GM21423 (cell line): ENCODE measurements around the gene SENP5.

Experiments used
- ATAC-seq: cut with Tn5 transposase; IDR thresholded peaks from one replicate; pipeline ENCODE4 v1.9.1; 2021; ENCODE audit warnings: mild to moderate bottlenecking, moderate library complexity; ENCODE audit not compliant: unreplicated experiment

Gene SENP5

DNA sequence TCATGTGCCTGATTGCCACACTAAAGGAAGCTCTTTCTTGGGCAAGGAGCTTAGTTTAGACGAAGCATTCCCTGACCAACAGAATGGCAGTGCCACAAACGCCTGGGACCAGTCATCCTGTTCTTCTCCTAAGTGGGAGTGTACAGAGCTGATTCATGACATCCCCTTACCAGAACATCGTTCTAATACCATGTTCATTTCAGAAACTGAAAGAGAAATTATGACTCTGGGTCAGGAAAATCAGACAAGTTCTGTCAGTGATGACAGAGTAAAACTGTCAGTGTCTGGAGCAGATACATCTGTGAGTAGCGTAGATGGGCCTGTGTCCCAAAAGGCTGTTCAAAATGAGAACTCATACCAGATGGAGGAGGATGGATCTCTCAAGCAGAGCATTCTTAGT is 18.4 kb downstream of the SENP5 start:
- ATAC-seq, result no peak

DNA sequence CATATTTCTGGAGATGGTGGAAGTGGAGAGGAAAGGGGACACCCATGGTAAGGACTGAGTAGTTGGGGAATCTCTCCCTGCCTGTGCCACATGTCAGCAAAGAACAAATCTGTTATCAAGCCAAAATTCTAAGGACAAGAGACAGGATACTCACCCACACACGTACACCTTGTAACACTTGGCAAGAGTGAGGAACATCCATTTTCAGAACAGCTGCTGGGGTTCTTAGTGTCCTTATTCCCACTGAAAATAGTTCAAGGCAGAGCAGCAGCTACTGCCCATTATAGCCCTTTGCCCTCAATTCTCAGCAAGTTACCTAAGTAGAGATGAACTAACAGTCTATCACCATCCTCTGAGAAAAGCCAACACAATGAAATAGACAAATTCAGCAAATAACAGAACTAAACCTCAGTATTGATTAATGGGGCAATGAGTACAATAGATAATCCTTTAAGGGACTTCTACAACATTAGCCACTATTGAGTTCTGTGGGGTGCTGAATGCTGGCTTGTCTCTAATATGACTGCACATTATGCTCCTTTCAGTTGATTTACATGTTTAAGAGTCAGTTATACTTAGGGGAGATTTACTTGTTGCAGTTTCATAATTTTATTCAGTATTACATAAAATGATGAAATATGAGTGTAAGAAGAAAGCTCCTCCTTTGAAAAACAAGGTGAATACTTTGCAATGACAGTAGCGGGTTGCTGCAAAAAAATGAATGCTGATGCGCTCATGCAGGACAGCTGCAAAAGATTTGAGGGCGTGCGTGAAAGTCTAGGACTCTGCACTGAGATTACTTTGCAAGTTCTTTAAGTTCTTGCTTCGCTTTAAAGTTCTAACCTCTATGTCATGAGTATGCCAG is 22.4 kb downstream of the SENP5 start:
- ATAC-seq, result no peak

DNA sequence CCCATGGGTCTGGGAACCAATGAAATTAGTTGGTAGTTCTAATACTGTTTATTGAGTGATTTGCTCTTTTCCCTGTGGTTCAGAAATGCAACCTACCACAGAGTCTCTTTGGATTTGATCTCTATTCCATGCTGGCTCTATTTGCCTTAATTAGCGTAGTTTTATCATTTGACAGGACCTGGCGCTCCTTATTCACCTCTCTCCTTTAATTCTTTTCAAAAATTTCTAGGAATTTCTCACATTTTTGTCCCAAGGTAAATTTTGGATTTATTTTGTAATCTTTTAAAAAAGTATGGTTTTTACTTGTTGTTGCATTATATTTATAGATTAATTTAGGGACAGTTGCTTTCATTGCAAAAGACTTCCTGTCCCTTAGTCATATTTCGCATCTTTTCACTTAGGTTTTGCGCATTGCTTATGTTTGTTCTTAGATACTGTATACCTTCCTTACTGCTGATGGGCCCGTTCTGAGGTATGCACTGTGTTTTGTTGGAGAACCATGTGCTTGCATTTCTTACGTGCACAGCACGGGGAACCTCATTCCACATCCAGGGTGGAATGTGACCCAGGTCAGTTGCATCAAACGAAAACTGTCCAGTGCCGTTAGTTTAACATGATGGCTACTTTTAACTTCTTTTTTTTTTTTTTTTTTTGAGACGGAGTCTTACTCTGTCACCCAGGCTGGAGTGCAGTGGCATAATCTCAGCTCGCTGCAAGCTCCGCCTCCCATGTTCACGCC is 27.0 kb downstream of the SENP5 start:
- no peak for ATAC-seq

- ATAC-seq, result no peak
These were observed 28.5 kb downstream of the SENP5 start for GRCh38 chr3:196896229-196896628.

- ATAC-seq, result no peak
These were observed 34.0 kb downstream of the SENP5 start for GRCh38 chr3:196901768-196902167.

- ATAC-seq, result no peak
These were observed 34.6 kb downstream of the SENP5 start for GRCh38 chr3:196902296-196902695.

DNA sequence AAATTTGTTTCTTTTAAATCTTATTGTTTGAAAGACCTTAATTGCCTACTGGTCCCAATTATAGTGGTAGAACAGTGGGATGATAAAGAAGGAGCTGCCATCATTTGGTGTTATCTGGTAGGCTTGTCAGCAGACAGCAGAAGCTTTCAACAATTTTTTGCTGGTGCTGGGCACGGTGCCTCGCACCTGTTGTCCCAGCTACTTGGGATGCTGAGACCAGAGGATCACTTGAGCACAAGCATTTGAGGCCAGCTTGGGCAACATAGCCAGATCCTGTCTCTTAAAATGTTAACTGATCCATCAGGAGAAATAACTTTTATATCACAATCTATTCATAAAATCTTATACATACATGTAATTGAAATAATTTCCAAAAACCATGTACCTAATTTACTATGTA is 36.0 kb downstream of the SENP5 start:
- no peak for ATAC-seq

DNA sequence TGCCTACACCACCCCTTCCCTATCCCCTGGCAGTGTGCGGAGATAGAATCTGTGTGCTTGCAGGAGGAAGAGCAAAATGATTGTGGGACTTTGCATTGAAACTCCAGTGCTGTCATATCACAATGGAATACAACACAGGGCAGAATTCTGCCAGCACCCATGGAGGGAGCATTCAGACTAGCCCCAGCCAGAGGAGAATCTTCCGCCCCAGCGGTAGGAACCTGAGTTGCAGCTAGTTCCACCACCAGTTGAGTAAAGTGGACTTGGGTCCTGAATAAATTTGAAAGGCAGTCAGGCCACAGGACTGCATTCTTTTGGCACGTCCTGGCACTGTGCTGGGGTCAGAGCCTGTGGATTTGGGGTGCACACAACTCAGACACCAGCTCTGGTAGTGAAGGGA is 47.1 kb downstream of the SENP5 start:
- no peak for ATAC-seq

- no peak for ATAC-seq
These were observed 47.7 kb downstream of the SENP5 start for GRCh38 chr3:196915375-196915774.

GRCh38 chr3:196916221-196916620 is 48.5 kb downstream of the SENP5 start:
- no peak for ATAC-seq

GRCh38 chr3:196916995-196917394 is 49.3 kb downstream of the SENP5 start:
- ATAC-seq, result no peak

DNA sequence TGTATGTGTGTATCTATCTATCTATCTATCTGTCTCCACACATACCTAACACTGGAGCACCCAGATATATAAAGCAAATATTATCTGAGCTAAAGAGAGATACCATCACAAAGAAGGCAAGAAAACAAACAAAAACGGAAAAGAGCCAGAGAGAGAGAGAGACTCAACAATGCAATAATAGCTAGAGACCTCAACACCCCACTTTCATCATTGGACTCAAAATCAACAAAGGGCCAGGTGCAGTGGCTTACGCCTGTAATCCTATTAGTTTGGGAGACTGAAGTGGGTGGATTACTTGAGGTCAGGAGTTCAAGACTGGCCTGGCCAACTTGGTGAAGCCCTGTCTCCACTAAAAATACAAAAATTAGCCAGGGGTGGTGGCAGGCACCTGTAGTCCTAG is 51.2 kb downstream of the SENP5 start:
- ATAC-seq, result no peak

- no peak for ATAC-seq
These were observed 53.0 kb downstream of the SENP5 start for GRCh38 chr3:196920733-196921132.

DNA sequence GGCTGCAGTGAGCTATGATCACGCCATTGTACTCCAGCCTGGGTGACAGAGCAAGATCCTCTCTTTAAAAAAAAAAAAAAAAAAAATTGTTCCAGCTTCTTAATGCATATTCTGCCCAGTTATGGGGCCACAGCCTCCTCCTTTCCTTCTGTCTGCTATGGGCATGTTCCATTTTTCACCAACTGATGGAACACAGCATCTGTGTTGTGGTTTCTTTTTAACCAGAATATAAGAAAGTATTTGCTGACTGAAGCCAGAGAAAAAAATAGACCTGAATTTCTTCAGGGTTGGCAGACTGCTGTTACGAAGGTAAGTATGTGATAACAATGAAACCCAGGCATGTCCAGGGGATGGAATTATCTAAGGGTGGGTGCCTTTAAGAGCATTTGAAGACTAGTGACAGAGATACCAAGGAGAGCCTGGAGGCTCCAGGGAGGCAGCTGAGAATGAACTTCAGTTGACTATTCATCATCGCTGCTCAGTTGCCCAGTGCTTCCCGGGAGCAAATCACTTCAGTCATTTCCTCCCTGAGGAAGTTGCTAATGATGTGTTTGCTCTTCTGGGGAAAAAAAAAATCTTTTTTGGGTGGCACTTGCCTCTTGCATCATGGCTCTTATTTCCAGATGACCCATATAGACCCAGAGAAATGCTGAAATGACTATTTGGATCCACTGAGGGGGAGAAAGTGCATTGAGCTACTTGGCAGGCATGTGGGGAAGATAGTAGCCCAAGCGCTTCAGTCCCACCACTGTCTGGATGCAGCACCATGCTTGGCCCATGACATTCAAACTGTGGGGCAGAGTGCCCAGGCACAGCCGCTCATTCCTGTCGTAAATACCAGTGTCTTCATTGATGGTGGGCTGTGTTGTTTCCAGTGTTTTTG is 60.1 kb downstream of the SENP5 start:
- no peak for ATAC-seq

GRCh38 chr3:196931157-196931556 is 63.4 kb downstream of the SENP5 start:
- no peak for ATAC-seq

GRCh38 chr3:196931828-196932587 is 64.3 kb downstream of the SENP5 start:
- ATAC-seq, result no peak

DNA sequence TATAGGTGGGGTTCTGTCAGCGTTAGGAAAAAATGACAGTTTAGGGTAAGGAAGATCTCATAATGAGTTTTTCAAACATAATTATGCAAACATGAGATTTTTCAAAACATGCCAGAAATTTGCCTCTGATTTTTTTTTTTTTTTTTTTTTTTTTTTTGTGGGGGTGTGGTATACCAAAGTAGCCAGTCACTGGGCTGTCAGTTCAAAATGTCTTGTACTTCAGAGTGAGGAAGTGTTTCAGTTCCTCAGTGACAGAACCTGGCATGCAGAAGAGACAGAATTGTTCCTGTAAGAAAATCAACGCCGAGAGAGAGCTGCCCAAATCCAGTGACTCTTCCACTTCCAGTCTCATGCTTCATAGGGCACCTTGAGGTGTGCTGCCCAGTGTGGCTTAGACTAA is 64.9 kb downstream of the SENP5 start:
- no peak for ATAC-seq

- no peak for ATAC-seq
These were observed 68.6 kb downstream of the SENP5 start for GRCh38 chr3:196936288-196936687.

DNA sequence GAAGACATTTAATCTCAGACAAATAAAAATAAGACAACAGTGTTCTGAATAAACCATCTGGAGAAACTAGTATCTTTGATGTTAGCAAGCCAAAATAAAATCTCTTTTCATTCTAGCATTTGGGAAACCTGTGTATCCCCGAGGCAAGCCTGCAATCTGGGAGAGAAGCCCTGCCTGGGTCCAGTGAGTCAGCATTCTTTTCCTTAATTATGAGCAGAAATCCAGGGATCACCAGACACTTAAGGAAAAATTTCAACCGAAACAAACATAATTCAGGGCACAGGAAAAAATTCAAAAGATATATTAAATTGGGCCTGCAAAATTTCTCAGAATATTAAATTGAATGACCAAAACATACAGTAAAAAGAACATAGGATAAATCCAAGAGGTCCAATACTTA is 70.4 kb downstream of the SENP5 start:
- no peak for ATAC-seq

GRCh38 chr3:196938576-196938975 is 70.9 kb downstream of the SENP5 start:
- ATAC-seq, result no peak
